ENCODE results near the gene EIF5AL1.

DNA sequence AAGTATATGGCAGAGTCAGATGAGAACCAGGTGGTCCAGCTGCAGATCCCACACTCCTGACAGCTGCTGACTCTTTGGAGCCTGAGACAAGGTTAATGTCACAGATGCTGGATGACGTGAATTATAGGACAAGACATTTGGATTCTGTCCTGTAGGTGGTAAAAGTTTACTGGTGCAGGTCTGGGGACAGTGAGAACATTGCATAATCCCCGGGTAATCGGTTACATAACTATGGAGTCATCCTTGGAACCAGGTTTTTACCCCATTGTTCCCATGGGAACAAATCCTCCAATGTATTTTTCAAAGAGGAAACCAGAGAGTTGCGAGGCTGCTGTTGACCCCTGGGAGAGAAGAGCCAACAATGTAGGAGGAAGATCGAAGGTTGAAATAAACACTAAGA lies 39.4 kb upstream of the EIF5AL1 start:
- no peak for TF ChIP-seq POLR2A (IDR thresholded peaks at IDR 0.05; ENCODE audit: low read depth, low read length)
- TF ChIP-seq SPI1 (IDR thresholded peaks at IDR 0.05; ENCODE audit: low read depth, low read length), result no peak
